Glutamatergic neuron (in vitro differentiated cells): Measurements from ENCODE around the gene L3MBTL1. TPM values are rescaled to one million over a fixed set of nuclear protein-coding genes. Genes with fewer than 3 reads are reported as not detected.

ENCODE experiments used
- DNase-seq: peaks from one replicate; pipeline ENCODE4 v3.0.0; 2022
- H3K27ac Mint-ChIP-seq: one replicate; pipeline ENCODE4 v1.8.0; 2020; ENCODE audit warnings: mild to moderate bottlenecking, mixed read lengths, inconsistent platforms; ENCODE audit not compliant: unreplicated experiment
- H3K27me3 Mint-ChIP-seq: one replicate; pipeline ENCODE4 v1.8.0; 2020; ENCODE audit warnings: mild to moderate bottlenecking, moderate library complexity, mixed read lengths, inconsistent platforms; ENCODE audit not compliant: unreplicated experiment
- H3K36me3 Mint-ChIP-seq: one replicate; pipeline ENCODE4 v1.8.0; 2020; ENCODE audit warnings: mild to moderate bottlenecking, mixed read lengths, inconsistent platforms; ENCODE audit not compliant: unreplicated experiment
- H3K4me1 Mint-ChIP-seq: one replicate; pipeline ENCODE4 v1.8.0; 2020; ENCODE audit warnings: mild to moderate bottlenecking, low read depth, mixed read lengths, inconsistent platforms; ENCODE audit not compliant: unreplicated experiment
- H3K4me3 Mint-ChIP-seq: one replicate; pipeline ENCODE4 v1.8.0; 2020; ENCODE audit warnings: mild to moderate bottlenecking, mixed read lengths, inconsistent platforms; ENCODE audit not compliant: unreplicated experiment
- H3K9me3 Mint-ChIP-seq: one replicate; pipeline ENCODE4 v1.8.0; 2020; ENCODE audit warnings: mild to moderate bottlenecking, moderate library complexity, mixed read lengths, inconsistent platforms; ENCODE audit not compliant: unreplicated experiment
- CTCF ChIP-seq: fragments of 200-600 bp; sonication (generic); IDR thresholded peaks from one replicate; pipeline ENCODE4 v1.5.0; 2021; ENCODE audit not compliant: partially characterized antibody, unreplicated experiment
- total RNA-seq: library from RNA; stranded (reverse); fragmentation: NEBNext Ultra II Directional; extraction: Animal tissue kit (Norgen Biotek cat#: 25700); gene quantifications from one replicate; pipeline ENCODE4 v1.2.1, GENCODE V29; 2021; ENCODE audit not compliant: unreplicated experiment

The L3MBTL1 gene
- total RNA-seq, 1 donor from 2014 or later, result 19.9 TPM

- no peak for DNase-seq
- TF ChIP-seq CTCF, result no peak
- Mint-ChIP-seq H3K9me3 (peaks cover 4% of the 10 kb centered on the region), H3K4me3 (no peak overlapping the region), H3K4me1 (no peaks in the 10 kb centered on the region), H3K27ac (no peak overlapping the region), H3K36me3 (peaks cover 5% of the 10 kb centered on the region), H3K27me3 (peaks cover 2% of the 10 kb centered on the region)
Measured at GRCh38 chr20:43545837-43546578, 38.5 kb downstream of the L3MBTL1 start.

DNA sequence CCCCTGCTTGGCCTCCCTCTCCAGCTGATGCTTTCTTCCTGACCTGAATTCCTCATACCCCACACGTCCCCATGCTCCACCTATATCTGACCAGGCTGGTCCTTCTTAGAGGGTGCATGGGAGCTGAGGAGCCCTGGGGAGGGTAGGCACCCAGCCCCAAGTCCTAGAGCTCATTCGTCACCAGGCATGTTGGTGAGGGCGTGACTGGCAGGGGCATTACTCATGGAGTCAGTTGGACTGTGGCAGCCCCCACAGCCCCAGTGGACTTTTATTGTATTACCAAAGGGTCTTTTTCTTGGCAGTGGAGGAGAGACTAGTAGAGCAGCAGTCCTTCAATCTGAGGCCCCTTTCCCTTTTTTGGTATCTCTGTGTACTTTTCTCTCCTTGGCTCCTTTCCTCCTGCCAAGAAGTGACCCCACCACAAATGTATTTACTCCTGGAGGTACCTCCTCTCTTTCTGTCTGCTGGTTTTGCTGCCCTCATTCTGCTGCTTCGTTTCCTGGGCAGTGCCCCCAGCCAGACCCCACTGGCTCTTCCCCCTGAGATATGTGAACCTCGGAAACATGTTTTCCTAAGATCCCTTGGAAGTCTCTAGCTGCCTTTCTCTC lies 40.9 kb downstream of the L3MBTL1 start:
- Mint-ChIP-seq H3K9me3 (peaks cover 4% of the 10 kb centered on the region), H3K4me1 (no peaks in the 10 kb centered on the region), H3K36me3 (peaks cover 5% of the 10 kb centered on the region), H3K27me3 (peaks cover 2% of the 10 kb centered on the region), H3K4me3 (no peak overlapping the region), H3K27ac (no peak overlapping the region)
- DNase-seq, result no peak
- no peak for TF ChIP-seq CTCF

DNA sequence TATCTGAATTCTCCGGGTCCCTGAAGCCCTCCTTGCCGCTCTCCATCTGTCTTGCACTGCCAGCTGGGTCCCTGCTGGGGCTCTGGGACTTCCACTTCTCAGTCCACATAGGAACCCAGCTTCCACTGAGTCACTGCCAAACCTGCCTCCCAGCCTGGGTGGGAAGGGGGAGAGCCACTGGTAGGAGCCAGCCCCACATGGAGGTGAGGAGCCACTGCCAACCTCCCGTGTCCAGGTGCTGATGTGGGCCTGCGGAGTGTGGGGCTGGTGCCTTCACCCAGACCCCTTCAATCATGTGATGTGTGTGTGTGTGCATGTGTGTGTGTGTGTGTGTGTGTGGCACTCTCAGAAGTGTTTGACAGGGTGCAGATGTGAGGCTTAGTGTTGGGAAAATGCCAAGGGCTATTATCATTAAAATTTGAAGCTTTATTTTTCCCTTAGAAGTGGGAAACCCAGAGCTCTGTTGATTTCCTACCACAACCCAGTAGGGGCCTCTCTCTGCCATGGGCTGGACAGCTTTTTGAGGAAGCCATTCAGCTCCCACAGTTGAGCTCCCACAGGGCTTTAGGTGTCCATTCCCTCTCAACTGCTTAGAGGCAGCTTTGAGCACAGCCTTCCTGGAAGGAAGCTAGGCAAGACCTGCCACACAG lies 42.0 kb downstream of the L3MBTL1 start:
- Mint-ChIP-seq H3K4me1 (no peaks in the 10 kb centered on the region), H3K4me3 (no peak overlapping the region), H3K27me3 (peaks cover 2% of the 10 kb centered on the region), H3K36me3 (peaks cover 5% of the 10 kb centered on the region), H3K9me3 (peaks cover 4% of the 10 kb centered on the region), H3K27ac (no peak overlapping the region)
- no peak for DNase-seq
- TF ChIP-seq CTCF, result no peak

GRCh38 chr20:43550456-43550855 lies 43.0 kb downstream of the L3MBTL1 start:
- Mint-ChIP-seq H3K4me3 (no peak overlapping the region), H3K27me3 (peaks cover 2% of the 10 kb centered on the region), H3K9me3 (peaks cover 4% of the 10 kb centered on the region), H3K4me1 (no peaks in the 10 kb centered on the region), H3K36me3 (peaks cover 5% of the 10 kb centered on the region), H3K27ac (no peak overlapping the region)
- no peak for TF ChIP-seq CTCF
- DNase-seq, result no peak

- Mint-ChIP-seq H3K4me3 (no peak overlapping the region), H3K27ac (no peak overlapping the region), H3K9me3 (no peaks in the 10 kb centered on the region), H3K36me3 (no peaks in the 10 kb centered on the region), H3K27me3 (no peaks in the 10 kb centered on the region), H3K4me1 (no peaks in the 10 kb centered on the region)
- no peak for TF ChIP-seq CTCF
- DNase-seq, result no peak
Measured at GRCh38 chr20:43554369-43554768, 46.9 kb downstream of the L3MBTL1 start.
